Esophagus (tissue), 2 donors: ENCODE data around the gene TTC17. TPM values are rescaled to one million over a fixed set of nuclear protein-coding genes. Genes with fewer than 3 reads are reported as not detected.

Source experiments
- H3K27ac ChIP-seq, 2 donors: one replicate each; pipeline ENCODE4 v1.5.1; 2013; ENCODE audit warnings: low read depth in 2 of 2, mild to moderate bottlenecking in 2 of 2, inconsistent platforms in 1 of 2, low read length in 1 of 2, moderate library complexity in 1 of 2
- H3K27me3 ChIP-seq, 2 donors: one replicate each; pipeline ENCODE4 v1.6.1; 2013; ENCODE audit warnings: low read length in 2 of 2, control low read depth in 1 of 2, mild to moderate bottlenecking in 1 of 2; ENCODE audit not compliant: insufficient read depth in 2 of 2, control insufficient read depth in 1 of 2
- H3K36me3 ChIP-seq, 2 donors: one replicate each; pipeline ENCODE4 v1.6.1; 2013; ENCODE audit warnings: low read length in 1 of 2; ENCODE audit not compliant: control insufficient read depth in 2 of 2, insufficient read depth in 2 of 2
- H3K4me1 ChIP-seq, 2 donors: one replicate each; pipeline ENCODE4 v1.6.1; 2013; ENCODE audit warnings: low read length in 1 of 2; ENCODE audit not compliant: control insufficient read depth in 2 of 2, insufficient read depth in 2 of 2
- H3K4me3 ChIP-seq, 2 donors: one replicate each; pipeline ENCODE4 v1.5.1; 2013; ENCODE audit warnings: low read length in 2 of 2, mild to moderate bottlenecking in 2 of 2, low read depth in 1 of 2, moderate library complexity in 1 of 2
- H3K9me3 ChIP-seq, 2 donors: one replicate each; pipeline ENCODE4 v1.6.1; 2013; ENCODE audit warnings: mild to moderate bottlenecking in 2 of 2, low read depth in 1 of 2, low read length in 1 of 2, moderate library complexity in 1 of 2; ENCODE audit not compliant: control insufficient read depth in 2 of 2, insufficient read depth in 1 of 2
- WGBS, 2 donors: extraction: QIAGEN DNeasy Blood & Tissue Kit; methylation state at CpG; one replicate each; pipeline ENCODE4 v1.1.7; 2013; 5-methylcytosine and 5-hydroxymethylcytosine counted together
- polyA plus RNA-seq, 2 donors: library from polyadenylated mRNA; stranded (reverse); fragments of 200-250 nt; gene quantifications; one replicate each; pipeline ENCODE4 v1.2.3, GENCODE V29; 2013
- donor health status: healthy with polysubstance abuse.
- donor health status: Bipolar disorder and iron deficiency.

TTC17 gene
- polyA plus RNA-seq, 2 donors: 20.1 to 32.7 TPM

GRCh38 chr11:43377389-43377788 lies 18.7 kb downstream of the TTC17 start:
- Histone ChIP-seq H3K9me3 (no peaks in the 10 kb centered on the region), H3K4me3 (no peak overlapping the region), H3K4me1 (no peaks in the 10 kb centered on the region), H3K36me3 (no peaks in the 10 kb centered on the region), H3K27me3 (no peaks in the 10 kb centered on the region), H3K27ac (no peak overlapping the region)

DNA sequence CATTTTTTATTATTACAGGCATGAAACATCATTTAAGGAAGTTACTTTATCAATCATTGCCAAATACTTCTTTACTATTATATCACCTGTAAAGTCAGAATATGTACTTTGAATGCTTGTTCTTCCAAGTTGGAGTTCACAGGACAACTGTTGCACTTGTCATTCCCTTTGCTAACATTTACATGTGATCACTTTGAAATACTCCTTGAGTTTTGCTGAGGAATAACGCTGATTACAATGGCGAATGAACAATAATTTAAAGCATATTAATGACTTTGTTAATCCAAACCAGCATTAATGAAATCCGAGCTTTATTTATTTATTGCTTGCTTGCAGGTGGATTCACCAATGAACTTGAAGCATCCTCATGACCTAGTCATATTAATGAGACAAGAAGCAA lies 20.2 kb downstream of the TTC17 start:
- H3K27me3 ChIP-seq: no peaks in the 10 kb centered on the region
- H3K9me3 ChIP-seq: no peaks in the 10 kb centered on the region
- H3K4me1 ChIP-seq: no peaks in the 10 kb centered on the region
- WGBS, 2 donors: 87 to 91% methylated on average over 3 of the region's 3 CpGs
- no peaks in the 10 kb centered on the region for H3K36me3 ChIP-seq
- H3K27ac ChIP-seq: no peak overlapping the region
- H3K4me3 ChIP-seq: no peak overlapping the region

GRCh38 chr11:43381802-43382201 lies 23.1 kb downstream of the TTC17 start:
- WGBS, 2 donors: 70 to 73% methylated on average over 2 of the region's 2 CpGs
- Histone ChIP-seq H3K36me3 (no peaks in the 10 kb centered on the region), H3K9me3 (no peaks in the 10 kb centered on the region)

GRCh38 chr11:43382614-43383013 lies 23.9 kb downstream of the TTC17 start:
- peaks cover 0 to 2% of the 10 kb centered on the region in 2 donors for H3K36me3 ChIP-seq
- no peaks in the 10 kb centered on the region for H3K27me3 ChIP-seq
- 86 to 95% methylated on average over 1 of the region's 1 CpG for WGBS, 2 donors
- H3K4me3 ChIP-seq: no peak overlapping the region
- no peaks in the 10 kb centered on the region for H3K9me3 ChIP-seq
- no peak overlapping the region for H3K27ac ChIP-seq
- H3K4me1 ChIP-seq: no peaks in the 10 kb centered on the region

More at GRCh38 chr11:43381802-43382201, 23.1 kb downstream of the TTC17 start:
- Histone ChIP-seq H3K4me3 (no peak overlapping the region), H3K27me3 (no peaks in the 10 kb centered on the region), H3K4me1 (no peaks in the 10 kb centered on the region), H3K27ac (no peak overlapping the region)

- Histone ChIP-seq H3K36me3 (peaks cover 0 to 2% of the 10 kb centered on the region in 2 donors), H3K27me3 (no peaks in the 10 kb centered on the region), H3K27ac (no peak overlapping the region), H3K4me3 (no peak overlapping the region), H3K4me1 (no peaks in the 10 kb centered on the region), H3K9me3 (no peaks in the 10 kb centered on the region)
- WGBS, 2 donors: 93 to 98% methylated on average over 5 of the region's 5 CpGs
These were observed 25.7 kb downstream of the TTC17 start for GRCh38 chr11:43384393-43384792.

DNA sequence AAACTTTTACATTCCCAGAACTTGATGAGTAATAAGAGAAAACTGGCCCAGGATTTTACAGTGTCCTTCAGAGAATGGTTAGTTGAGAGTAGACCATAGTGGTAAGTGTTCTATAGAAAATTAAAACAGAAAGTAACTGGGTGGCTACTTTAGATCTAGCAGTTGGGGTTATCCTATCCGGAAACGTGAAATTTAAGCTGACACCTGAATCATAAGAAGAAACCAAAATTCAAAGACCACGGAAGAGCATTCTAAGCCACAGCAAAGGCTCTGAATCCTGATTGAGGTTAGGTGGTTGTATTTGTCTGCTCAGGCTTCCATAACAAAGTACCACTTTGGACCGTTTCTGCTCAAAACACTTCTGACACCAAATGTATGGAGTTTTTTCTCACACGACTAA lies 34.0 kb downstream of the TTC17 start:
- Histone ChIP-seq H3K9me3 (no peaks in the 10 kb centered on the region), H3K4me1 (no peaks in the 10 kb centered on the region), H3K4me3 (no peak overlapping the region), H3K36me3 (peaks cover 0 to 7% of the 10 kb centered on the region in 2 donors), H3K27me3 (no peaks in the 10 kb centered on the region), H3K27ac (no peak overlapping the region)
- 91 to 94% methylated on average over 5 of the region's 5 CpGs for WGBS, 2 donors

- Histone ChIP-seq H3K27ac (no peak overlapping the region), H3K36me3 (peaks cover 0 to 7% of the 10 kb centered on the region in 2 donors), H3K9me3 (no peaks in the 10 kb centered on the region), H3K4me3 (no peak overlapping the region), H3K4me1 (no peaks in the 10 kb centered on the region), H3K27me3 (no peaks in the 10 kb centered on the region)
- WGBS, 2 donors: 70 to 91% methylated on average over 2 of the region's 2 CpGs
These were observed 35.1 kb downstream of the TTC17 start for GRCh38 chr11:43393765-43394355.

- WGBS, 2 donors: 63 to 75% methylated on average over 3 of the region's 3 CpGs
- Histone ChIP-seq H3K4me3 (no peak overlapping the region), H3K27me3 (no peaks in the 10 kb centered on the region), H3K27ac (no peak overlapping the region), H3K9me3 (no peaks in the 10 kb centered on the region), H3K4me1 (no peaks in the 10 kb centered on the region), H3K36me3 (peaks cover 0 to 9% of the 10 kb centered on the region in 2 donors)
These were observed 37.9 kb downstream of the TTC17 start for GRCh38 chr11:43396617-43397016.

DNA sequence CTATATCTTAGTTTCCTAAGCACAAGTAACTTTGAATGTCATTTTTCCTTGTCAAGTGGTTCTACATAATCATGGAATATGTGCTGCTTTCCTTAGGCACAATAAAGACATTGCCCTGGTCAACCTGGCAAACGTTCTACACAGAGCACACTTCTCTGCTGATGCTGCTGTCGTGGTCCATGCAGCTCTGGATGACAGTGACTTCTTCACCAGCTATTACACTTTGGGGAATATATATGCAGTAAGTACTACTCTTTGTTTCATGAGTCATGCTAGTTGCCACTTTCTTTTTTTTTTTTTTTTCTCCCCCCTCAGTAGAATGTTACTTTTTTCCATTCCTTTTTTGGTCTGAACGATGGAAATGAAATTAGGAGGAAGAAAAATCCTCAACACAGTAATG lies 38.5 kb downstream of the TTC17 start:
- Histone ChIP-seq H3K27me3 (no peaks in the 10 kb centered on the region), H3K9me3 (no peaks in the 10 kb centered on the region), H3K4me3 (no peak overlapping the region), H3K36me3 (peaks cover 0 to 9% of the 10 kb centered on the region in 2 donors), H3K4me1 (no peaks in the 10 kb centered on the region), H3K27ac (no peak overlapping the region)
- 84 to 90% methylated on average over 3 of the region's 3 CpGs for WGBS, 2 donors

GRCh38 chr11:43399983-43400630 lies 41.4 kb downstream of the TTC17 start:
- H3K4me1 ChIP-seq: no peaks in the 10 kb centered on the region
- no peak overlapping the region for H3K27ac ChIP-seq
- no peaks in the 10 kb centered on the region for H3K27me3 ChIP-seq
- 68 to 97% methylated on average over 2 of the region's 2 CpGs for WGBS, 2 donors
- no peaks in the 10 kb centered on the region for H3K9me3 ChIP-seq
- no peak overlapping the region for H3K4me3 ChIP-seq
- H3K36me3 ChIP-seq: peaks cover 0 to 5% of the 10 kb centered on the region in 2 donors
